Prostate gland (tissue), 2 donors: ENCODE results near the gene HERC6.

Experiments
- POLR2A ChIP-seq: fragments of 450-650 bp; IDR thresholded peaks from one replicate; pipeline ENCODE4 v1.6.1; 2016; ENCODE audit warnings: antibody characterized with exemption, mild to moderate bottlenecking
- TF ChIP-seq, protein P1 (sequence below), 4 experiments: fragments of 200-600 bp in 2 of 4; fragments of 450-650 bp in 2 of 4; sonication (generic) in 2 of 4; IDR thresholded peaks; 1 replicate in 3 of 4; 2 replicates in 1 of 4; pipeline ENCODE4 v1.5.1; 2016 to 2019; ENCODE audit warnings: antibody characterized with exemption in 4 of 4, mild to moderate bottlenecking in 2 of 4, moderate library complexity in 2 of 4

DNA sequence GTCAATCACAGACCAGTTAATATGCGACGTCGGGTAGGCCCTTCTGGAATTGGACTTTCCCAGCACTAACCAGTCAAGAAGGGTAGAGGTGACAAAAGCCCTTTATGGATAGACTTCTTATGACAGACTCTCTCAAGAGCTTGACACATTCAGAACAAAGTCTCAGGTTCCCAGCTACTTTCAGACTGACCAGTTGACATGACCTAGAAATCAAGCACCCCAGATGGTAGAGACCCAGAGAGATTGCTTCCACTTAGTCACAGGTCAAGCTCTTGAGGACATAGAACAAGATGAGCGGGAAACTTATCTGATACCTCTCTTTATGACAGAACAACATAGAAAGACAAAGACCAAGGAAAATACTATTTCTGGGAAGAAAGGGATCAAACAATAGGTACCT, 21.4 kb upstream of the HERC6 start:
- TF ChIP-seq POLR2A = no peak
- TF ChIP-seq, protein P1, sequence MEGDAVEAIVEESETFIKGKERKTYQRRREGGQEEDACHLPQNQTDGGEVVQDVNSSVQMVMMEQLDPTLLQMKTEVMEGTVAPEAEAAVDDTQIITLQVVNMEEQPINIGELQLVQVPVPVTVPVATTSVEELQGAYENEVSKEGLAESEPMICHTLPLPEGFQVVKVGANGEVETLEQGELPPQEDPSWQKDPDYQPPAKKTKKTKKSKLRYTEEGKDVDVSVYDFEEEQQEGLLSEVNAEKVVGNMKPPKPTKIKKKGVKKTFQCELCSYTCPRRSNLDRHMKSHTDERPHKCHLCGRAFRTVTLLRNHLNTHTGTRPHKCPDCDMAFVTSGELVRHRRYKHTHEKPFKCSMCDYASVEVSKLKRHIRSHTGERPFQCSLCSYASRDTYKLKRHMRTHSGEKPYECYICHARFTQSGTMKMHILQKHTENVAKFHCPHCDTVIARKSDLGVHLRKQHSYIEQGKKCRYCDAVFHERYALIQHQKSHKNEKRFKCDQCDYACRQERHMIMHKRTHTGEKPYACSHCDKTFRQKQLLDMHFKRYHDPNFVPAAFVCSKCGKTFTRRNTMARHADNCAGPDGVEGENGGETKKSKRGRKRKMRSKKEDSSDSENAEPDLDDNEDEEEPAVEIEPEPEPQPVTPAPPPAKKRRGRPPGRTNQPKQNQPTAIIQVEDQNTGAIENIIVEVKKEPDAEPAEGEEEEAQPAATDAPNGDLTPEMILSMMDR (IDR thresholded peaks at IDR 0.05) = no peak
